HEK293 (cell line): Measurements from ENCODE around the gene MVD.

ENCODE experiments used
- CTCF ChIP-seq: fragments of 450-650 bp; formaldehyde crosslinking; IDR thresholded peaks from 2 replicates; pipeline ENCODE4 v1.5.1; 2016; ENCODE audit warnings: missing biosample characterization, missing genetic modification characterization
- GLIS2 ChIP-seq: fragments of 450-650 bp; formaldehyde crosslinking; IDR thresholded peaks from 2 replicates; pipeline ENCODE4 v1.5.1; 2016; ENCODE audit warnings: missing biosample characterization, missing genetic modification characterization
- ZBTB10 ChIP-seq: fragments of 450-650 bp; formaldehyde crosslinking; IDR thresholded peaks from 2 replicates; pipeline ENCODE4 v1.5.1; 2016; ENCODE audit warnings: missing biosample characterization, missing genetic modification characterization
- ZNF785 ChIP-seq: fragments of 450-650 bp; formaldehyde crosslinking; IDR thresholded peaks from 2 replicates; pipeline ENCODE4 v1.5.1; 2016; ENCODE audit warnings: missing biosample characterization, missing genetic modification characterization
- ZSCAN5A ChIP-seq: fragments of 450-650 bp; formaldehyde crosslinking; IDR thresholded peaks from 2 replicates; pipeline ENCODE4 v1.5.1; 2016; ENCODE audit warnings: missing biosample characterization, missing genetic modification characterization
- TF ChIP-seq, protein P1 (sequence below): fragments of 450-650 bp; formaldehyde crosslinking; IDR thresholded peaks from 2 replicates; pipeline ENCODE4 v1.5.1; 2016; ENCODE audit warnings: missing biosample characterization, missing genetic modification characterization, low read depth
- TF ChIP-seq, protein P2 (sequence below): fragments of 450-650 bp; formaldehyde crosslinking; IDR thresholded peaks from 2 replicates; pipeline ENCODE4 v1.5.1; 2016; ENCODE audit warnings: missing biosample characterization, missing genetic modification characterization, low read depth

DNA sequence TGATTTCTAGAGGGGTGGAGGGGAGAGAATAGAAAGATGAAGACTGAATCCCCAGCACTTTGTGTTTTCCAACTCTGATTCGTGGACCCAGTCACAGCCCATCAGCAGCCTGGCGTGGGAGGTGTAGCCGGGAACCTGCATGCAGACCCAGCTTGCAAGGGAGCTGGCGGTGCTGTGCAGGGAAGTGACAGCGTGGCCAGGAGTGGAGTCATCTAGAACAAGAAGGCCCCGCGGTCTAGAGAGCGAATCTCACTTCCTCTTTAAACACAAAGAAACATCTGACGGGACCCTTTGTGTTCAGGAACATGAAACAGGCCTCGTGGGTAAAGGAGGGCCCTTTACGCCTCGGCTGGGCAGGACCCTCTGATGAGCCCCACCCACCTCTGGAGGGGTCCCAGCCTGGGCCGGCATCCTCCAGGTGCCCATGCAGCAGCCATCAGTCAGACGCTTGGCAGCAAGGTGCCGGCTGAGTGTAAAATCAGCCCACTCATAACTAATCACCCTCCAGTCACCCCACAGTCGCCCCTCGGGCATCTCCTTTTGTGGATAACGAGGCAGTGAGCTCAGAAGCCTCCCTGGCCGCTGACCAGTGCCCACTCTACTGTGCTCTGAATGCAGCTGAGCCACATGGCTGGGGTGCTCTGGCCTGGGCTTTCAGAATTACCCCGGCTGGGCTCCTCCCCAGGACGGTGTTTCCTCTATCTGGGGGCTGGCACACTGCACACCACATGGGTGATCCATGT lies 19.0 kb upstream of the MVD start:
- no peak for TF ChIP-seq CTCF (tag by site-specific recombination)
- TF ChIP-seq ZBTB10 (tag by site-specific recombination), result no peak
- TF ChIP-seq ZNF785, result no peak
- TF ChIP-seq, protein P1, sequence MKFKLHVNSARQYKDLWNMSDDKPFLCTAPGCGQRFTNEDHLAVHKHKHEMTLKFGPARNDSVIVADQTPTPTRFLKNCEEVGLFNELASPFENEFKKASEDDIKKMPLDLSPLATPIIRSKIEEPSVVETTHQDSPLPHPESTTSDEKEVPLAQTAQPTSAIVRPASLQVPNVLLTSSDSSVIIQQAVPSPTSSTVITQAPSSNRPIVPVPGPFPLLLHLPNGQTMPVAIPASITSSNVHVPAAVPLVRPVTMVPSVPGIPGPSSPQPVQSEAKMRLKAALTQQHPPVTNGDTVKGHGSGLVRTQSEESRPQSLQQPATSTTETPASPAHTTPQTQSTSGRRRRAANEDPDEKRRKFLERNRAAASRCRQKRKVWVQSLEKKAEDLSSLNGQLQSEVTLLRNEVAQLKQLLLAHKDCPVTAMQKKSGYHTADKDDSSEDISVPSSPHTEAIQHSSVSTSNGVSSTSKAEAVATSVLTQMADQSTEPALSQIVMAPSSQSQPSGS (tag by site-specific recombination), result no peak
- TF ChIP-seq, protein P2, sequence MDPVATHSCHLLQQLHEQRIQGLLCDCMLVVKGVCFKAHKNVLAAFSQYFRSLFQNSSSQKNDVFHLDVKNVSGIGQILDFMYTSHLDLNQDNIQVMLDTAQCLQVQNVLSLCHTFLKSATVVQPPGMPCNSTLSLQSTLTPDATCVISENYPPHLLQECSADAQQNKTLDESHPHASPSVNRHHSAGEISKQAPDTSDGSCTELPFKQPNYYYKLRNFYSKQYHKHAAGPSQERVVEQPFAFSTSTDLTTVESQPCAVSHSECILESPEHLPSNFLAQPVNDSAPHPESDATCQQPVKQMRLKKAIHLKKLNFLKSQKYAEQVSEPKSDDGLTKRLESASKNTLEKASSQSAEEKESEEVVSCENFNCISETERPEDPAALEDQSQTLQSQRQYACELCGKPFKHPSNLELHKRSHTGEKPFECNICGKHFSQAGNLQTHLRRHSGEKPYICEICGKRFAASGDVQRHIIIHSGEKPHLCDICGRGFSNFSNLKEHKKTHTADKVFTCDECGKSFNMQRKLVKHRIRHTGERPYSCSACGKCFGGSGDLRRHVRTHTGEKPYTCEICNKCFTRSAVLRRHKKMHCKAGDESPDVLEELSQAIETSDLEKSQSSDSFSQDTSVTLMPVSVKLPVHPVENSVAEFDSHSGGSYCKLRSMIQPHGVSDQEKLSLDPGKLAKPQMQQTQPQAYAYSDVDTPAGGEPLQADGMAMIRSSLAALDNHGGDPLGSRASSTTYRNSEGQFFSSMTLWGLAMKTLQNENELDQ (tag by site-specific recombination), result no peak
- TF ChIP-seq ZSCAN5A (tag by site-specific recombination), result no peak
- no peak for TF ChIP-seq GLIS2
